ENCODE data around the gene UQCR10.

- TF ChIP-seq ZNF18 (tag by site-specific recombination; IDR thresholded peaks at IDR 0.05) (no peak), CTCF (tag by site-specific recombination; IDR thresholded peaks at IDR 0.05) (no peak), HOXA7 (CRISPR knock-in tag; IDR thresholded peaks at IDR 0.05; ENCODE audit: borderline replicate concordance) (no peak), PBX3 (CRISPR knock-in tag; IDR thresholded peaks at IDR 0.05) (no peak), ZSCAN5A (tag by site-specific recombination; IDR thresholded peaks at IDR 0.05) (no peak), ZNF768 (tag by site-specific recombination; IDR thresholded peaks at IDR 0.05) (no peak)
Observed at GRCh38 chr22:29817724-29818123, 50.6 kb downstream of the UQCR10 start.

Measured in HEK293 (cell line).